ENCODE results near the gene ITGB3.

ITGB3 gene

DNA sequence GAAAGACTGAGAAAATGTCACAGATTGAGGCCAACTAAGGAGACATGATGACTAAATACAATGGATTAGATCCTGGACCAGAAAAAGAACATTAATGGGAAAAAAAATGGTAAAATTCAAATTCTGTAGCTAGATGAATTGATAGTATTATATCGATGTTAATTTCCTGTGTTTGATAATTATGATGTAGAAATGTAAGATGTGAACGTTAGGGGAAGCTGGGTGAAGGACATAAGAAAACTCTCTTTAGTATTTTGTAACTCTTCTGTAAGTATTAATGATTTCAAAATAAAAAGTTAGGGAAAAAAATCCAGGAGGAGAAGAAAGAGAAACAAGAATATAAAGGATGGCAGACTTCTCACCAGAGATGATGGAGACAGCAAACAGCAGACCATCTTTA is 2.8 kb upstream of the ITGB3 start:
- Histone ChIP-seq H3K14ac (ENCODE audit: low read length) (no peak overlapping the region), H4K91ac (ENCODE audit: low read depth, low read length, poor library complexity) (no peak overlapping the region), H3K9ac (ENCODE audit: low read depth, low read length, poor library complexity) (no peak overlapping the region), H3K27me3 (ENCODE audit: control insufficient read depth in 3 of 3, insufficient read depth in 3 of 3, low read depth in 1 of 3, low read length in 3 of 3) (peaks cover 6 to 32% (median 18%) of the 10 kb centered on the region in 3 experiments), H3K4me1 (ENCODE audit: control insufficient read depth in 2 of 2, insufficient read depth in 1 of 2, low read depth in 1 of 2, low read length in 2 of 2) (peaks cover 3 to 20% of the 10 kb centered on the region in 2 donors), H3K9me3 (replicated peaks in 1 of 2; ENCODE audit: control insufficient read depth in 2 of 2, insufficient read depth in 1 of 2, low read depth in 1 of 2, low read length in 2 of 2) (peaks cover 0 to 4% of the 10 kb centered on the region in 2 donors), H3K27ac (replicated peaks; ENCODE audit: low read length) (no peak overlapping the region), H3K18ac (ENCODE audit: low read length) (no peak overlapping the region), H3K36me3 (replicated peaks in 1 of 2; ENCODE audit: control insufficient read depth in 2 of 2, insufficient read depth in 2 of 2, low read length in 2 of 2) (no peaks in the 10 kb centered on the region), H3K4me3 (ENCODE audit: low read length in 2 of 2) (no peak overlapping the region), H2BK12ac (ENCODE audit: low read length) (no peak overlapping the region), H2BK15ac (ENCODE audit: low read length) (no peak overlapping the region), H2BK120ac (ENCODE audit: low read depth, low read length) (no peak overlapping the region), H2BK5ac (ENCODE audit: low read length) (no peak overlapping the region), H3K23ac (ENCODE audit: low read depth, low read length, poor library complexity) (no peak overlapping the region), H3K4me2 (ENCODE audit: insufficient read depth, low read length, poor library complexity, severe bottlenecking) (no peak overlapping the region), H2AK5ac (ENCODE audit: low read depth, low read length) (no peak overlapping the region), H4K8ac (ENCODE audit: low read depth, low read length) (no peak overlapping the region), H3K79me1 (ENCODE audit: low read depth, low read length) (no peaks in the 10 kb centered on the region), H3K4ac (ENCODE audit: low read length) (no peak overlapping the region), H2AFZ (ENCODE audit: low read length) (no peak overlapping the region)
- WGBS, 2 donors (ENCODE audit: extremely low coverage in 2 of 2, insufficient read length in 2 of 2, insufficient replicate concordance in 1 of 2), result 100% methylated on average over 1 to 2 of the region's 2 CpGs
- no peak for DNase-seq (ENCODE audit: low spot score)

DNA sequence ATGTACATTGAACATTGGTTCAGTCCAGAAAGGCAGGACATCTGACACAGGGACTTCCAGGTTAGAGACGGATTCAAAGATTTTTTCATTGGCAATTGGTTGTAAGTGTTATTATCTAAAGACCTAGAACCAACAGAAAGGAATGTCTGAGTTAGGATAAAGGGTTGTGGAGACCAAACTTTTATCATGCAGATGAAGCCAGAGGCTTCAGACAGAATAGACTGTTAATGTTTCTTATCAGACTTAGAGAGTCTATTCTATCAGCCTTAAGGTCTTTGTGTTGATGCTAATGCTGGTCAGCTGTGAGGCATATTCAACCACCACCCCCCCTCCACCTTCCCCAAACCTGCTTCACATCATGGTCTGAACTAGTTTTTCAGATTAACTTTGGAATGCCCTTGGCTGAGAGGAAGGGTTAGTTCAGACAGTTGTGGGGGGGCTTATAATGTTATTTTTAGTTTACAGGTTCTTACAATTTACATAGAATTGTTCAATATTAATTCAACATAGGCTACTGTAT is 2.1 kb upstream of the ITGB3 start:
- DNase-seq (ENCODE audit: low spot score), result no peak
- H3K27me3 ChIP-seq (ENCODE audit: control insufficient read depth in 3 of 3, insufficient read depth in 3 of 3, low read depth in 1 of 3, low read length in 3 of 3), result peaks cover 6 to 33% (median 18%) of the 10 kb centered on the region in 3 experiments

DNA sequence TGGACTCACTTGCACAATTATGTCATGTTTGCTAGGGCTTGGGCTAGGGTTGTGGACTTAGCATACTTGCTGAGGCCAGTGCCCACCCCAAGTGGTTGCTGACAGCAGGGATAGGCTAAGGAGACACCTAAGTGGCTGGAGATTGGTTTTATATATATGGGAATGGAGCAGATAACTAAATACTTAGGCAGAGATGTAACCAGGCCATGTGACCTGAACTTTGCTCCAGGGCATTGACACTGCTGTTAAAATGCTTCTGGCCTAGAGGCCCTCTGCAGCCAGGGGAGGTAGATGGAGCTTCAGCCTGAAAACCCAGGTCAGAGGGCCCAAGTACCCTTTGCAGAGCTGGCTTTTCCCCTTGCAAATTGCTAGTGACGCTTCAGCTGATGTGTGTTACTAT is 1.4 kb upstream of the ITGB3 start:
- no peak overlapping the region for H4K91ac ChIP-seq (ENCODE audit: low read depth, low read length, poor library complexity)
- peaks cover 0 to 4% of the 10 kb centered on the region in 2 donors for H3K9me3 ChIP-seq (replicated peaks in 1 of 2; ENCODE audit: control insufficient read depth in 2 of 2, insufficient read depth in 1 of 2, low read depth in 1 of 2, low read length in 2 of 2)
- H3K36me3 ChIP-seq (replicated peaks in 1 of 2; ENCODE audit: control insufficient read depth in 2 of 2, insufficient read depth in 2 of 2, low read length in 2 of 2), result no peaks in the 10 kb centered on the region
- no peak overlapping the region for H3K18ac ChIP-seq (ENCODE audit: low read length)
- no peak overlapping the region for H3K4ac ChIP-seq (ENCODE audit: low read length)
- peaks cover 6 to 35% (median 18%) of the 10 kb centered on the region in 3 experiments for H3K27me3 ChIP-seq (ENCODE audit: control insufficient read depth in 3 of 3, insufficient read depth in 3 of 3, low read depth in 1 of 3, low read length in 3 of 3)
- no peak for DNase-seq (ENCODE audit: low spot score)
- peak overlapping the region; percentile 44 for H3K9ac ChIP-seq (ENCODE audit: low read depth, low read length, poor library complexity)
- no peak overlapping the region for H3K23ac ChIP-seq (ENCODE audit: low read depth, low read length, poor library complexity)
- H3K27ac ChIP-seq (replicated peaks; ENCODE audit: low read length), result no peak overlapping the region
- H3K79me1 ChIP-seq (ENCODE audit: low read depth, low read length), result no peaks in the 10 kb centered on the region
- H2AK5ac ChIP-seq (ENCODE audit: low read depth, low read length), result no peak overlapping the region
- H3K4me1 ChIP-seq (ENCODE audit: control insufficient read depth in 2 of 2, insufficient read depth in 1 of 2, low read depth in 1 of 2, low read length in 2 of 2), result peaks cover 3 to 20% of the 10 kb centered on the region in 2 donors
- H3K4me2 ChIP-seq (ENCODE audit: insufficient read depth, low read length, poor library complexity, severe bottlenecking), result no peak overlapping the region
- H2BK5ac ChIP-seq (ENCODE audit: low read length), result no peak overlapping the region
- H2BK120ac ChIP-seq (ENCODE audit: low read depth, low read length), result no peak overlapping the region
- no peak overlapping the region for H2BK12ac ChIP-seq (ENCODE audit: low read length)
- H3K4me3 ChIP-seq (ENCODE audit: low read length in 2 of 2), result no peak overlapping the region
- no peak overlapping the region for H2AFZ ChIP-seq (ENCODE audit: low read length)
- H3K14ac ChIP-seq (ENCODE audit: low read length), result no peak overlapping the region
- H2BK15ac ChIP-seq (ENCODE audit: low read length), result no peak overlapping the region
- WGBS, 2 donors (ENCODE audit: extremely low coverage in 2 of 2, insufficient read length in 2 of 2, insufficient replicate concordance in 1 of 2), result no CpG with 5 or more reads among the region's 1 CpG
- no peak overlapping the region for H4K8ac ChIP-seq (ENCODE audit: low read depth, low read length)

More for the DNA sequence above, 2.1 kb upstream of the ITGB3 start:
- Histone ChIP-seq H3K27ac (replicated peaks; ENCODE audit: low read length) (no peak overlapping the region), H3K9me3 (replicated peaks in 1 of 2; ENCODE audit: control insufficient read depth in 2 of 2, insufficient read depth in 1 of 2, low read depth in 1 of 2, low read length in 2 of 2) (peaks cover 0 to 4% of the 10 kb centered on the region in 2 donors), H2AK5ac (ENCODE audit: low read depth, low read length) (no peak overlapping the region), H3K23ac (ENCODE audit: low read depth, low read length, poor library complexity) (no peak overlapping the region), H4K91ac (ENCODE audit: low read depth, low read length, poor library complexity) (no peak overlapping the region), H3K4me3 (ENCODE audit: low read length in 2 of 2) (no peak overlapping the region), H2BK15ac (ENCODE audit: low read length) (no peak overlapping the region), H3K18ac (ENCODE audit: low read length) (no peak overlapping the region), H3K14ac (ENCODE audit: low read length) (no peak overlapping the region), H3K4ac (ENCODE audit: low read length) (no peak overlapping the region), H3K36me3 (replicated peaks in 1 of 2; ENCODE audit: control insufficient read depth in 2 of 2, insufficient read depth in 2 of 2, low read length in 2 of 2) (no peaks in the 10 kb centered on the region), H2AFZ (ENCODE audit: low read length) (no peak overlapping the region), H4K8ac (ENCODE audit: low read depth, low read length) (no peak overlapping the region), H3K4me1 (ENCODE audit: control insufficient read depth in 2 of 2, insufficient read depth in 1 of 2, low read depth in 1 of 2, low read length in 2 of 2) (peaks cover 3 to 20% of the 10 kb centered on the region in 2 donors), H3K4me2 (ENCODE audit: insufficient read depth, low read length, poor library complexity, severe bottlenecking) (no peak overlapping the region), H3K9ac (ENCODE audit: low read depth, low read length, poor library complexity) (no peak overlapping the region), H2BK12ac (ENCODE audit: low read length) (no peak overlapping the region), H3K79me1 (ENCODE audit: low read depth, low read length) (no peaks in the 10 kb centered on the region), H2BK5ac (ENCODE audit: low read length) (no peak overlapping the region), H2BK120ac (ENCODE audit: low read depth, low read length) (no peak overlapping the region)
- WGBS, 2 donors (ENCODE audit: extremely low coverage in 2 of 2, insufficient read length in 2 of 2, insufficient replicate concordance in 1 of 2), result no CpG with 5 or more reads among the region's 1 CpG

DNA sequence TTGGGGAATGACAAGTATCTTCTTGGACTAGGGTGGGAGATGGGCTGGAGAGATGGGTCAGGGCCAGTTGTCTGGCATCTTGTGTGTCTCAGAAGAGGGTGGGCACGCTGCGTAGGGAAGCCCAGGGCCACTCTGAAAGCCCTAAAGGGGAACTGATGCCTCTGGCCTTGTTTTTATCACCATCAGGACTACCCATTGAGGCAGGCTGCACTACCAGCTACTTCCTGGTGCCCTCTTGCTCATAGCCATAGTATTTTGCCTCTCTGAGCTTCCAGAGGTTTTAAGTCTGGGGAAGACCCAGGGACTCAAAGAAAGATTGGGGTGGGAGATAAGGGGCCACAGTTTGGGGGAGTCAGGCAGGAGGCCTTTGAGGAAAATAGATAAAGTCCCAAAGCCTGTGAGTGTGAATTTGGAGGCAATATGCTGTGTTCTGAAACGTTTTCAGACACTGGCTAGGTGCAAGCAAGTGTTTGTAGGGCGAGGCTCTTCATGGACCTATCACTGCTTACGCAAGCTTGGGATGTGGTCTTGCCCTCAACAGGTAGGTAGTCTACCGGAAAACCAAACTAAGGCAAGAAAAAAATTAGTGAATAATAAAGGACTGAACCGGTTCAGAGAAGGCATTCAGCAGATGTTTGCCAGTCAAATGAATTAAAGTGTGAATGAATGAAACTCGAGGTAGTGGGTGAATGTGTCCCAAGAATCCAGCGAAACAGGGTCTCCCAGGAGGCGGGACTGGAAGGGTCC is 688 bp upstream of the ITGB3 start:
- Histone ChIP-seq H3K4me1 (ENCODE audit: control insufficient read depth in 2 of 2, insufficient read depth in 1 of 2, low read depth in 1 of 2, low read length in 2 of 2) (peaks cover 3 to 20% of the 10 kb centered on the region in 2 donors), H4K8ac (ENCODE audit: low read depth, low read length) (no peak overlapping the region), H2BK120ac (ENCODE audit: low read depth, low read length) (no peak overlapping the region), H3K4ac (ENCODE audit: low read length) (no peak overlapping the region), H2BK5ac (ENCODE audit: low read length) (no peak overlapping the region), H2BK15ac (ENCODE audit: low read length) (no peak overlapping the region), H4K91ac (ENCODE audit: low read depth, low read length, poor library complexity) (no peak overlapping the region), H2AK5ac (ENCODE audit: low read depth, low read length) (no peak overlapping the region), H3K4me2 (ENCODE audit: insufficient read depth, low read length, poor library complexity, severe bottlenecking) (peak overlapping the region; percentile 75), H3K36me3 (replicated peaks in 1 of 2; ENCODE audit: control insufficient read depth in 2 of 2, insufficient read depth in 2 of 2, low read length in 2 of 2) (no peaks in the 10 kb centered on the region), H3K9ac (ENCODE audit: low read depth, low read length, poor library complexity) (no peak overlapping the region), H3K79me1 (ENCODE audit: low read depth, low read length) (no peaks in the 10 kb centered on the region), H2AFZ (ENCODE audit: low read length) (peak overlapping the region; percentile 100), H3K4me3 (ENCODE audit: low read length in 2 of 2) (peak overlapping the region; percentile 65 to 84), H2BK12ac (ENCODE audit: low read length) (no peak overlapping the region), H3K18ac (ENCODE audit: low read length) (no peak overlapping the region), H3K14ac (ENCODE audit: low read length) (no peak overlapping the region), H3K27ac (replicated peaks; ENCODE audit: low read length) (no peak overlapping the region), H3K27me3 (ENCODE audit: control insufficient read depth in 3 of 3, insufficient read depth in 3 of 3, low read depth in 1 of 3, low read length in 3 of 3) (peaks cover 6 to 35% (median 18%) of the 10 kb centered on the region in 3 experiments), H3K23ac (ENCODE audit: low read depth, low read length, poor library complexity) (no peak overlapping the region), H3K9me3 (replicated peaks in 1 of 2; ENCODE audit: control insufficient read depth in 2 of 2, insufficient read depth in 1 of 2, low read depth in 1 of 2, low read length in 2 of 2) (peaks cover 0 to 4% of the 10 kb centered on the region in 2 donors)
- no peak for DNase-seq (ENCODE audit: low spot score)
- no CpG with 5 or more reads among the region's 10 CpGs for WGBS, 2 donors (ENCODE audit: extremely low coverage in 2 of 2, insufficient read length in 2 of 2, insufficient replicate concordance in 1 of 2)
